Measurements from ENCODE around the gene FAF1. TPM values are rescaled to one million over a fixed set of nuclear protein-coding genes. Genes with fewer than 3 reads are reported as not detected.

Gene FAF1
- total and polyA plus RNA-seq, 7 donors = 27.5 to 59.3 (median 53.9) TPM

- Histone ChIP-seq H3K27ac (no peak overlapping the region), H3K27me3 (no peaks in the 10 kb centered on the region), H3K4me3 (no peak overlapping the region), H3K4me1 (no peaks in the 10 kb centered on the region), H3K9me3 (no peaks in the 10 kb centered on the region), H3K36me3 (peaks cover 0 to 38% (median 3%) of the 10 kb centered on the region in 4 donors)
- WGBS, 2 donors = 93 to 97% methylated on average over 1 of the region's 1 CpG
- intact Hi-C loops (cut with DNase I) = no loop called here
- TF ChIP-seq EP300 (IDR thresholded peaks at IDR 0.05) (no peak), POLR2A (IDR thresholded peaks at IDR 0.05) (no peak), POLR2AphosphoS5 (IDR thresholded peaks at IDR 0.05) (no peak), CTCF (IDR thresholded peaks at IDR 0.05) (no peak)
- no peak for DNase-seq
Measured at GRCh38 chr1:50562106-50562505, 398.0 kb downstream of the FAF1 start.

- TF ChIP-seq POLR2AphosphoS5 (IDR thresholded peaks at IDR 0.05) (no peak), EP300 (IDR thresholded peaks at IDR 0.05) (no peak), CTCF (IDR thresholded peaks at IDR 0.05) (no peak), POLR2A (IDR thresholded peaks at IDR 0.05) (no peak)
- H3K4me1 ChIP-seq = no peaks in the 10 kb centered on the region
- intact Hi-C loops (cut with DNase I) = no loop called here
Measured at GRCh38 chr1:50559421-50559820, 400.6 kb downstream of the FAF1 start.

GRCh38 chr1:50553921-50554320 is 406.1 kb downstream of the FAF1 start:
- no peak overlapping the region for H3K27ac ChIP-seq

More at GRCh38 chr1:50559421-50559820, 400.6 kb downstream of the FAF1 start:
- Histone ChIP-seq H3K27ac (no peak overlapping the region), H3K9me3 (no peaks in the 10 kb centered on the region), H3K36me3 (peaks cover 0 to 17% (median 0%) of the 10 kb centered on the region in 4 donors), H3K4me3 (no peak overlapping the region), H3K27me3 (no peaks in the 10 kb centered on the region)
- WGBS, 2 donors = 94 to 98% methylated on average over 3 of the region's 3 CpGs
- DNase-seq = no peak

GRCh38 chr1:50548243-50548642 is 411.8 kb downstream of the FAF1 start:
- TF ChIP-seq POLR2A (IDR thresholded peaks at IDR 0.05) (no peak), POLR2AphosphoS5 (IDR thresholded peaks at IDR 0.05) (no peak), EP300 (IDR thresholded peaks at IDR 0.05) (no peak), CTCF (IDR thresholded peaks at IDR 0.05) (no peak)
- intact Hi-C loops (cut with DNase I) = no loop called here
- H3K9me3 ChIP-seq = no peaks in the 10 kb centered on the region
- no peak for DNase-seq
- no peak overlapping the region for H3K4me3 ChIP-seq
- H3K36me3 ChIP-seq = no peaks in the 10 kb centered on the region
- H3K27me3 ChIP-seq = no peaks in the 10 kb centered on the region
- H3K4me1 ChIP-seq = no peaks in the 10 kb centered on the region
- 80 to 92% methylated on average over 1 of the region's 1 CpG for WGBS, 2 donors
- H3K27ac ChIP-seq = no peak overlapping the region

More at GRCh38 chr1:50553921-50554320, 406.1 kb downstream of the FAF1 start:
- WGBS, 2 donors = 48 to 79% methylated on average over 2 of the region's 2 CpGs
- no peak for TF ChIP-seq POLR2A (IDR thresholded peaks at IDR 0.05)
- DNase-seq = no peak
- no peaks in the 10 kb centered on the region for H3K4me1 ChIP-seq
- H3K4me3 ChIP-seq = no peak overlapping the region
- intact Hi-C loops (cut with DNase I) = no loop called here
- H3K36me3 ChIP-seq = no peaks in the 10 kb centered on the region
- H3K27me3 ChIP-seq = no peaks in the 10 kb centered on the region
- H3K9me3 ChIP-seq = no peaks in the 10 kb centered on the region

- DNase-seq = no peak
- H3K27me3 ChIP-seq = no peaks in the 10 kb centered on the region
- intact Hi-C loops (cut with DNase I) = no loop called here
- H3K4me1 ChIP-seq = no peaks in the 10 kb centered on the region
- H3K27ac ChIP-seq = no peak overlapping the region
- no peaks in the 10 kb centered on the region for H3K36me3 ChIP-seq
- TF ChIP-seq POLR2AphosphoS5 (IDR thresholded peaks at IDR 0.05) = no peak
- TF ChIP-seq POLR2A (IDR thresholded peaks at IDR 0.05) = no peak
- no peak for TF ChIP-seq CTCF (IDR thresholded peaks at IDR 0.05)
- H3K9me3 ChIP-seq = no peaks in the 10 kb centered on the region
- no peak overlapping the region for H3K4me3 ChIP-seq
Measured at GRCh38 chr1:50542362-50542761, 417.7 kb downstream of the FAF1 start.
